Suprapubic skin (tissue), 4 donors: ENCODE data around the gene LRRC8D. TPM values are rescaled to one million over a fixed set of nuclear protein-coding genes. Genes with fewer than 3 reads are reported as not detected.

ENCODE experiments used
- DNase-seq, 2 donors: peaks; one replicate each; pipeline ENCODE4 v3.0.0-alpha.2; 2019; ENCODE audit warnings: low spot score in 2 of 2
- H3K27ac ChIP-seq: fragments of 200-600 bp; sonication (generic); one replicate; pipeline ENCODE4 v1.5.1; 2019
- H3K27me3 ChIP-seq: fragments of 200-600 bp; sonication (generic); one replicate; pipeline ENCODE4 v1.5.1; 2019
- H3K36me3 ChIP-seq: fragments of 200-600 bp; sonication (generic); one replicate; pipeline ENCODE4 v1.5.1; 2019
- H3K4me1 ChIP-seq: fragments of 200-600 bp; sonication (generic); one replicate; pipeline ENCODE4 v1.5.1; 2019
- H3K4me3 ChIP-seq: fragments of 200-600 bp; sonication (generic); one replicate; pipeline ENCODE4 v1.5.1; 2019; ENCODE audit warnings: mild to moderate bottlenecking
- H3K9me3 ChIP-seq: fragments of 200-600 bp; sonication (generic); one replicate; pipeline ENCODE4 v1.5.1; 2019
- CTCF ChIP-seq, 2 donors: fragments of 200-600 bp in 1 of 2; fragments of 450-650 bp in 1 of 2; sonication (generic) in 1 of 2; IDR thresholded peaks; one replicate each; pipeline ENCODE4 v1.5.1; 2016 to 2019; ENCODE audit warnings: antibody characterized with exemption in 2 of 2, mild to moderate bottlenecking in 1 of 2, moderate library complexity in 1 of 2
- EP300 ChIP-seq: sonication (generic); formaldehyde crosslinking; IDR thresholded peaks from one replicate; pipeline ENCODE4 v1.6.1; 2017; ENCODE audit warnings: antibody characterized with exemption
- POLR2A ChIP-seq, 2 donors: fragments of 450-650 bp; IDR thresholded peaks; one replicate each; pipeline ENCODE4 v1.6.1; 2017; ENCODE audit warnings: antibody characterized with exemption in 2 of 2, mild to moderate bottlenecking in 2 of 2, moderate library complexity in 2 of 2
- POLR2AphosphoS5 ChIP-seq, 3 donors: sonication (generic); formaldehyde crosslinking; IDR thresholded peaks; one replicate each; pipeline ENCODE4 v1.6.1; 2017; ENCODE audit warnings: antibody characterized with exemption in 3 of 3
- WGBS: methylation state at CpG from one replicate; pipeline ENCODE4 v1.1.5; 2018; 5-methylcytosine and 5-hydroxymethylcytosine counted together
- total RNA-seq, 4 donors: library from RNA; depleted of rRNA; stranded (reverse); fragments of >200 nt; gene quantifications; one replicate each; pipeline ENCODE4 v1.1.0, GENCODE V29; 2016

Gene LRRC8D
- total RNA-seq, 4 donors from 2014 or later = 11.7 to 24.8 (median 21.6) TPM

DNA sequence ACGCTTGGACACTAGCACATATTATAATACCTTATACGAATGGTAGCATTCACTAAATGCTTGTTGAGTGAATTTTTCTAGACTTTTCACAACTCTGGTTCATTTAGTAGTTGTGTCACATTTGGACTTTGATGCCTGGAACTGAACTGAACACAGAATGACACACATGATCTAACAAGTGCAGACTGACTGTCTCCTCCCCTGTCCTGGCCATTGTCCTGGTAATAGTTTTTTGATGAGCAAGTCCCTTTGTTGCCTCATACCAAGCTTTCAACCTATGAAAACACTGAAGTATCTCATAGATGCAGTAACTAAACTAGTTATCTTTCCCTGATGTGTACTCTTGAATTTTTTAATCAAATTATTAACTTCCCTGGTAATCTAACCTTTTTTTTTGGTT lies 66.4 kb downstream of the LRRC8D start:
- Histone ChIP-seq H3K4me1 (peaks cover 12% of the 10 kb centered on the region), H3K27me3 (no peaks in the 10 kb centered on the region), H3K9me3 (no peaks in the 10 kb centered on the region), H3K4me3 (no peak overlapping the region), H3K36me3 (no peaks in the 10 kb centered on the region), H3K27ac (no peak overlapping the region)
- no peak for DNase-seq
- WGBS = 88% methylated on average over 2 of the region's 2 CpGs
- TF ChIP-seq CTCF (IDR thresholded peaks at IDR 0.05) (no peak), POLR2AphosphoS5 (IDR thresholded peaks at IDR 0.05) (no peak), POLR2A (IDR thresholded peaks at IDR 0.05) (no peak), EP300 (no peak)

DNA sequence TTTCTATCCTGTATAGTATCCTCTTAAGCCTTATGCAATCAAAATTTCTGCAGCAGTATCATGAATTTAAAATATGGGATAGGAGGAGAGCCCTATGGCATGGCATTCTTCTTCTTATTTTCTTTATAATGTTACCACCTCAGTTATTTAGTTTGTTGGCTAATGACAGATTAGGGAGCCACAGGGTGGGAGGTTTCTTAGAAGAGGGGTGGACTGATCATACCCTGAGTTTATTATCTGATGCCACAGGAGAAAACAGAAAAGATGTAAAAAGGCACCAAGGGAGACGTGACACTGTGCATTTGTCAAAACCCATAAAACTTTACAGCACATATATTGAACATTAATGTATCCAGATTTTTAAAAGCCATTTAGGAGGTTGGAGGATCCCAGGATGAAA lies 66.9 kb downstream of the LRRC8D start:
- Histone ChIP-seq H3K9me3 (no peaks in the 10 kb centered on the region), H3K4me1 (peaks cover 12% of the 10 kb centered on the region), H3K27me3 (no peaks in the 10 kb centered on the region), H3K4me3 (no peak overlapping the region), H3K27ac (no peak overlapping the region), H3K36me3 (no peaks in the 10 kb centered on the region)
- 100% methylated on average over 1 of the region's 1 CpG for WGBS
- DNase-seq = no peak
- TF ChIP-seq POLR2A (IDR thresholded peaks at IDR 0.05) (no peak), EP300 (no peak), POLR2AphosphoS5 (IDR thresholded peaks at IDR 0.05) (no peak), CTCF (IDR thresholded peaks at IDR 0.05) (no peak)

DNA sequence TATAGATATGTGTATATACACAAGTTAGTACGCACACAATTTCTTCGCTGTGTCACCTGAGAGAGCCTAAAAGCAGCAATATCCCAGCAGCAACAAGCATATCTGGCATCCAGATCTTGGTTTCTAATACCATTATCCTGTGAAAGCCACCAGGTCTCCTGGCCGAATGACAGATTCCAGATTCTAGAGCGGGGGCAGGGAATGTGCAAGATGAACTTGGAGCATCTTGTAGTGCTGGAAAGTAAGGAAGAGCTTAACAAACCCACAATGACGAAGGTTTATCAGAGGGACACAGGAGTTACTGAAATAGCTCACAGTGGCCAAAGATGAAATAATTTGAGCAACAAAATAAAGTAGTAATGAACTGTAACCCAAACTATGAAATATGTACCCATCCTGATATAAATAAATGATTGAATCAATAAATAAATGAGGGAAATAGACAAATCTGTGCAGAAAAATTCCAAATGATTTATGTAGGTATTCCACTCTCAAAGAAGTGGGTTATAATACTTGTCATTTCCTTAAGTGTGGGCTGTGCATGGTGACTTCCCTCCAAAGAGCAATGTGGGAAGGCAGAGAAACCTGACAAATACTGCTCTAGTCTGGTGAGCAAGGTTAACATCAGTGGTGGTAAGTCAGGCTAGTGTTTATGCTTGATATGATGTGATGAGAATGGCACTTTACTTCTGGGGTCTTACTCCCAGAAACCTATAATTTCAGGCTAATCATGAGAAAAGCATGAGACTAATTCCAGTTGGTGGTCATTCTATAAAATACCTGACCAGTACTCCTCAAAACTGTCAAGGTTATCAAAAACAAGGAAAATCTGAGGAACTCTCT lies 67.9 kb downstream of the LRRC8D start:
- TF ChIP-seq EP300 = no peak
- no peak for TF ChIP-seq POLR2A (IDR thresholded peaks at IDR 0.05)
- TF ChIP-seq CTCF (IDR thresholded peaks at IDR 0.05) = no peak
- no peak for TF ChIP-seq POLR2AphosphoS5 (IDR thresholded peaks at IDR 0.05)
- WGBS = 88% methylated on average over 5 of the region's 5 CpGs
- Histone ChIP-seq H3K4me3 (no peak overlapping the region), H3K9me3 (no peaks in the 10 kb centered on the region), H3K4me1 (peaks cover 12% of the 10 kb centered on the region), H3K27ac (no peak overlapping the region), H3K36me3 (no peaks in the 10 kb centered on the region), H3K27me3 (no peaks in the 10 kb centered on the region)
- no peak for DNase-seq

DNA sequence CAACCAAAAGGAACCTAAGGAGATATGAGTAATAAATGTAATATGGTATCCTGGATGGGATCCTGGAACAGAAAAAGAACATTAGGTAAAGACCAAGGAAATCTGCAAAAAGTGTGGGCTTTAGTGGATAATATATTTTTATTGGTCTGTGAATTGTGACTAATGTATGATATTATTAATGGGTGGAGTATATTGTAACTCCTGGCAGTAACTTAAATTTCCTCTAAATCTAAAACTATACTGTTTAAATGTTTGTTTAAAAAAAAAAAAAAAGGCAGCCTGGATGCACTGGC lies 68.4 kb downstream of the LRRC8D start:
- TF ChIP-seq POLR2A (IDR thresholded peaks at IDR 0.05) (no peak), POLR2AphosphoS5 (IDR thresholded peaks at IDR 0.05) (no peak), CTCF (IDR thresholded peaks at IDR 0.05) (no peak), EP300 (no peak)
- H3K36me3 ChIP-seq = no peaks in the 10 kb centered on the region
- H3K4me1 ChIP-seq = peaks cover 12% of the 10 kb centered on the region
- no peak overlapping the region for H3K4me3 ChIP-seq
- H3K27me3 ChIP-seq = no peaks in the 10 kb centered on the region
- no peak for DNase-seq
- no peak overlapping the region for H3K27ac ChIP-seq
- no peaks in the 10 kb centered on the region for H3K9me3 ChIP-seq

DNA sequence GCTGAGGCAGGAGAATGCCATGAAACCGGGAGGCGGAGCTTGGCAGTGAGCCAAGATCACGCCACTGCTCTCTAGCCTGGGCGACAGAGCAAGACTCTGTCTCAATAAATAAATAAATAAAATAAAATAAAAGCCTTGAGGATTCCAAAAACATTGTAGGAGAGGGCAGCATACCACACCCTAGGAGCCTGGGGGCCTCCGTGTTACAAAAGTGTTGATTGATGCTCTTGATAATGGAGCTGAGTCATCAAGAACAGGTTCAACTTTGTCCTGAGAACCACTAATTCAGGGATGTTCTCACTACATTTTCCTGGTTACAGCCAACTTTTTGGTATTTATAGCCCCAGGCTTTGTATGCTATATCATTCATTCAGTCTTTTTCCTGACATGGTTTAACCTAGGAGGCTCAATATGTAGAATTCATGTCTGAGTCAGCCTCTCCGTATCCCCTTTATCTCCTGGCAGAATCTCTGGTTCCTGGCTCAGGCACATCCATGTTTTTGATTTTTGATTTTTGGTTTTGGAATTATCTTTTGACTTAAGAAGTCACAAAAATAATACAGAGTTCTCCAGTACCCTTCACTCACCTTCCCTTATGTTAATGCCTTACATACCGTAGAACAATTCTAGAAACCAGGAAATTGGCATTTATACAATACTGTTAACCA lies 69.4 kb downstream of the LRRC8D start:
- DNase-seq = peak in 1 of 2 donors; percentile 65
- Histone ChIP-seq H3K4me1 (peaks cover 12% of the 10 kb centered on the region), H3K4me3 (no peak overlapping the region), H3K9me3 (no peaks in the 10 kb centered on the region), H3K36me3 (no peaks in the 10 kb centered on the region), H3K27me3 (no peaks in the 10 kb centered on the region), H3K27ac (peak overlapping the region; percentile 37)
- 40% methylated on average over 7 of the region's 7 CpGs for WGBS
- TF ChIP-seq CTCF (IDR thresholded peaks at IDR 0.05) = no peak
- TF ChIP-seq EP300 = no peak
- no peak for TF ChIP-seq POLR2A (IDR thresholded peaks at IDR 0.05)
